ENCODE results near the gene LIN37.

- TF ChIP-seq CTCF (optimal IDR thresholded peaks at IDR 0.05 in 1 of 3, IDR thresholded peaks at IDR 0.05 in 1 of 3, conservative IDR thresholded peaks at IDR 0.05 in 1 of 3; ENCODE audit: extremely low read depth in 1 of 3, insufficient read depth in 2 of 3, low read length in 3 of 3) (no peak), EZH2 (IDR thresholded peaks at IDR 0.05; ENCODE audit: low read length) (no peak)
Measured at GRCh38 chr19:35786299-35787160, 38.2 kb downstream of the LIN37 start.
